Adrenal gland (tissue), 12 donors: ENCODE data around the gene DCAF17. TPM values are rescaled to one million over a fixed set of nuclear protein-coding genes. Genes with fewer than 3 reads are reported as not detected.

Experiments used
- DNase-seq, 7 donors: peaks; one replicate each; pipeline ENCODE4 v3.0.0-alpha.2; 2019 to 2020
- H3K27ac ChIP-seq, 5 donors: fragments of 200-600 bp; sonication (generic) in 4 of 5; 1 replicate in 3 of 5; 2 replicates in 2 of 5; pipeline versions ENCODE4 v1.5.1 to v1.8.0; 2016 to 2020; ENCODE audit warnings: mild to moderate bottlenecking in 1 of 5
- H3K27me3 ChIP-seq: fragments of 200-600 bp; 2 replicates; pipeline ENCODE4 v1.8.0; 2021
- H3K36me3 ChIP-seq, 2 donors: fragments of 200-600 bp; replicated peaks in 1 of 2; 1 replicate in 1 of 2; 2 replicates in 1 of 2; pipeline versions ENCODE4 v1.5.1 to v1.8.0; 2018 to 2022
- H3K4me1 ChIP-seq, 2 donors: fragments of 200-600 bp; replicated peaks in 1 of 2; 1 replicate in 1 of 2; 2 replicates in 1 of 2; pipeline versions ENCODE4 v1.5.1 to v1.8.0; 2018 to 2021
- H3K4me3 ChIP-seq, 4 donors: fragments of 200-600 bp; sonication (generic) in 3 of 4; one replicate each; pipeline ENCODE4 v1.5.1; 2016 to 2018
- H3K9me3 ChIP-seq, 3 donors: fragments of 200-600 bp; sonication (generic) in 1 of 3; replicated peaks in 1 of 3; 1 replicate in 2 of 3; 2 replicates in 1 of 3; pipeline versions ENCODE4 v1.5.1 to v1.8.0; 2016 to 2021
- CTCF ChIP-seq, 6 experiments: fragments of 450-650 bp in 4 of 6; fragments of 200-600 bp in 2 of 6; sonication (generic) in 1 of 6; IDR thresholded peaks; 1 replicate in 5 of 6; 2 replicates in 1 of 6; pipeline versions ENCODE4 v1.5.1 to v1.8.0; 2016 to 2021; ENCODE audit warnings: antibody characterized with exemption in 6 of 6, mild to moderate bottlenecking in 2 of 6, moderate library complexity in 1 of 6
- POLR2A ChIP-seq, 2 donors: fragments of 450-650 bp; IDR thresholded peaks; one replicate each; pipeline ENCODE4 v1.6.1; 2017; ENCODE audit warnings: antibody characterized with exemption in 2 of 2, mild to moderate bottlenecking in 2 of 2, moderate library complexity in 1 of 2
- WGBS, 4 donors: extraction: QIAGEN DNeasy Blood & Tissue Kit in 2 of 4; methylation state at CpG; one replicate each; pipeline versions ENCODE4 v1.1.5 to v1.1.7; 2013 to 2017; 5-methylcytosine and 5-hydroxymethylcytosine counted together
- intact Hi-C, 2 donors: fragments of 100-400 bp; cut with DNase I; formaldehyde crosslinking; loops; one replicate each; pipeline versions ENCODE4 v1.14.1 to v1.15.0; 2022 to 2023
- polyA plus RNA-seq, 3 donors: library from polyadenylated mRNA; stranded (reverse); fragments of 200-250 nt in 2 of 3; fragments of 350-450 nt in 1 of 3; fragmentation: Illumina TruSeq in 1 of 3; extraction: RNeasy Lipid Tissue Mini Kit (QIAGEN cat#74804) in 1 of 3; gene quantifications; one replicate each; pipeline ENCODE4 v1.2.3, GENCODE V29; 2013 to 2014
- total RNA-seq, 9 donors: library from RNA; depleted of rRNA in 4 of 9; stranded (reverse); fragments of >200 nt in 4 of 9; fragments of 120-200 nt in 1 of 9; fragmentation: NEBNext Ultra II Directional in 1 of 9; extraction: Animal tissue kit (Norgen Biotek cat#: 25700) in 1 of 9; gene quantifications; one replicate each; pipeline versions ENCODE4 v1.1.0 to v1.2.4, GENCODE V29; 2013 to 2023
- donor health status: healthy with polysubstance abuse.
- donor health status: Bipolar disorder and iron deficiency.
- donor health status: DM: yes; HTN: yes; CAD: no.
- donor health status: DM: no; HTN: no; CAD: no.
- donor health status: DM: no; HTN: no; CAD: no.
- donor health status: DM: yes; HTN: yes; CAD: no.

Gene DCAF17
- total and polyA plus RNA-seq, 12 donors, result 2.6 to 21.9 (median 15.9) TPM

- no peak for DNase-seq
- intact Hi-C loops, result no loop called here
- Histone ChIP-seq H3K4me1 (no peaks in the 10 kb centered on the region), H3K36me3 (peaks cover 0 to 5% of the 10 kb centered on the region in 2 donors), H3K27ac (no peak overlapping the region), H3K27me3 (no peaks in the 10 kb centered on the region), H3K9me3 (no peaks in the 10 kb centered on the region), H3K4me3 (no peak overlapping the region)
- WGBS, 4 donors, result 91 to 95% (median 93%) methylated on average over 4 of the region's 4 CpGs
- TF ChIP-seq CTCF (IDR thresholded peaks at IDR 0.05) (no peak), POLR2A (IDR thresholded peaks at IDR 0.05) (no peak)
Measured at GRCh38 chr2:171469176-171469575, 35.1 kb downstream of the DCAF17 start.

GRCh38 chr2:171470129-171470528, 36.1 kb downstream of the DCAF17 start:
- Histone ChIP-seq H3K4me3 (no peak overlapping the region), H3K9me3 (no peaks in the 10 kb centered on the region), H3K36me3 (peaks cover 0 to 5% of the 10 kb centered on the region in 2 donors), H3K27me3 (no peaks in the 10 kb centered on the region), H3K27ac (no peak overlapping the region), H3K4me1 (no peaks in the 10 kb centered on the region)
- intact Hi-C loops, result no loop called here
- no peak for TF ChIP-seq POLR2A (IDR thresholded peaks at IDR 0.05)
- no peak for TF ChIP-seq CTCF (IDR thresholded peaks at IDR 0.05)
- WGBS, 4 donors, result 90 to 98% (median 95%) methylated on average over 5 of the region's 5 CpGs
- DNase-seq, result no peak

GRCh38 chr2:171475979-171476378, 42.0 kb downstream of the DCAF17 start:
- H3K27ac ChIP-seq, result no peak overlapping the region
- WGBS, 4 donors, result 71 to 84% (median 78%) methylated on average over 1 of the region's 1 CpG
- H3K27me3 ChIP-seq, result no peaks in the 10 kb centered on the region
- TF ChIP-seq CTCF (IDR thresholded peaks at IDR 0.05), result no peak
- no peak for TF ChIP-seq POLR2A (IDR thresholded peaks at IDR 0.05)
- no peaks in the 10 kb centered on the region for H3K36me3 ChIP-seq
- no peaks in the 10 kb centered on the region for H3K9me3 ChIP-seq
- H3K4me1 ChIP-seq, result peaks cover 0 to 4% of the 10 kb centered on the region in 2 donors
- intact Hi-C loops, result no loop called here
- no peak overlapping the region for H3K4me3 ChIP-seq
- DNase-seq, result no peak

- H3K27ac ChIP-seq, result no peak overlapping the region
- 24 to 41% (median 28%) methylated on average over 1 of the region's 1 CpG for WGBS, 4 donors
Measured at GRCh38 chr2:171478345-171478744, 44.3 kb downstream of the DCAF17 start.

More at GRCh38 chr2:171478345-171478744, 44.3 kb downstream of the DCAF17 start:
- no peaks in the 10 kb centered on the region for H3K27me3 ChIP-seq
- no peak for TF ChIP-seq CTCF (IDR thresholded peaks at IDR 0.05)
- TF ChIP-seq POLR2A (IDR thresholded peaks at IDR 0.05), result no peak
- DNase-seq, result no peak
- no peak overlapping the region for H3K4me3 ChIP-seq
- H3K4me1 ChIP-seq, result peaks cover 0 to 4% of the 10 kb centered on the region in 2 donors
- no peaks in the 10 kb centered on the region for H3K36me3 ChIP-seq
- intact Hi-C loops, result no loop called here
- H3K9me3 ChIP-seq, result no peaks in the 10 kb centered on the region
